GM21447 (cell line): Measurements from ENCODE around the gene DAGLB.
A peak's percentile ranks its signal among the peaks of the same experiment; 100 is the strongest.
"Not testable (repeated sequence)": the region's sequence is repeated elsewhere in the genome, so short reads cannot be mapped to it uniquely, and the experiment has no call there.

Experiments used
- ATAC-seq: cut with Tn5 transposase; IDR thresholded peaks from one replicate; pipeline ENCODE4 v1.9.1; 2021; ENCODE audit not compliant: unreplicated experiment

Gene DAGLB

GRCh38 chr7:6401536-6401935 lies 46.2 kb downstream of the DAGLB start:
- no peak for ATAC-seq

- not testable (repeated sequence) for ATAC-seq
Observed at GRCh38 chr7:6400243-6401105, 47.3 kb downstream of the DAGLB start.

GRCh38 chr7:6399351-6399750 lies 48.4 kb downstream of the DAGLB start:
- ATAC-seq, result no peak

DNA sequence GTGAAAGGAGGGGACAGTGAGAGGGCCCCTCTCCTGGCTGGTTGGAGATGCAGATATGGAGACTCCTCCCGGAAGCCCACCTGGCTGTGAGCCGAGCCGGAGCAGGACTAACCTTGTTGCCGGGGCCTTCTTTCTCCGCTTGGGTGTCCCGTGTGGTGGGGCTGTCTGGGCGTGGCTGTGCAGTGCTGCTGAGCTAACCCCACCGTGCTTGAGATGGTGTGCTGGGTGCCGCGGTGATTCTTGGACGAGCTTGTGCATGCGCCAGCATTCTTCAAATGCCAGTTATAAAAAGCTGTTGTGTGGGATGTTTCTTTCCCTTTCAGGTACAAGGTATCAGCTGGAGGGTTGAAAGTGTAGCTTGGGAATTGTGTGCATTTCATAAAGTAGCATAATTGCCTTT lies 48.8 kb downstream of the DAGLB start:
- ATAC-seq, result no peak

GRCh38 chr7:6397759-6398495 lies 49.8 kb downstream of the DAGLB start:
- not testable (repeated sequence) for ATAC-seq

DNA sequence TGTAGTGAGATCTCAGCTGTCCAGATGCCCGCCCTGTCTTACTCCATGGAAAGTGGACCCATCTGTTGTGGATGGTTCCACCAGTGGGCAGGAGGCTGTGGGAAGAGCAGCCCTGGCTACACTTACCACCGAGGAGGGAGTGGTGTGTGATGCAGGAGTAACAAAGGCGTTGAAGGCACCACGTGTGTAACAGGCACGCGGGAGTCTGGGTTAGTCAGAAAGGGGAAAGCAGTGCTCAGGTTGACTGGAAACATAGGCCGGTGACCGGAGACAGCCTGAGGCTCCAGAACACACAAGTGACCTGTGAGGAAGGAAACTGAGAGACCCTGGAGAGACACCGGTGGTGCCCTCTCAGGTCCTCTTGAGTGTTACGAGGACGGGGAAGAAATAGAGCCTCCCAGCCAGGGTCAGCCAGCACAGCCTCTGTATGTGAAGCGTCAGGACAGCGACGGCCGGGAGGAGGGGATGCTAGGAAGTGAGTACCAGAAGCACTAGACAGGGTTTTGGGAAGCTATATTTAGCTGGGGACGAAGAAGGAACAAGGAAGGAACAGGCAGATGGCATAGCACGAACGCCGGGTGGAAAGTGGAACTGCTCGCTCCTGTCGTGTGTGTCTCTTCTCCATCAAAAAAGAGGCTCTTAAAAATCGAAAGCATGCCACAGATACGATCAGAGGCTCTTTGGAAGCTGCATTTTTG lies 51.7 kb downstream of the DAGLB start:
- ATAC-seq, result no peak

GRCh38 chr7:6394114-6394513 lies 53.6 kb downstream of the DAGLB start:
- ATAC-seq, result no peak

GRCh38 chr7:6393667-6394056 lies 54.1 kb downstream of the DAGLB start:
- no peak for ATAC-seq

DNA sequence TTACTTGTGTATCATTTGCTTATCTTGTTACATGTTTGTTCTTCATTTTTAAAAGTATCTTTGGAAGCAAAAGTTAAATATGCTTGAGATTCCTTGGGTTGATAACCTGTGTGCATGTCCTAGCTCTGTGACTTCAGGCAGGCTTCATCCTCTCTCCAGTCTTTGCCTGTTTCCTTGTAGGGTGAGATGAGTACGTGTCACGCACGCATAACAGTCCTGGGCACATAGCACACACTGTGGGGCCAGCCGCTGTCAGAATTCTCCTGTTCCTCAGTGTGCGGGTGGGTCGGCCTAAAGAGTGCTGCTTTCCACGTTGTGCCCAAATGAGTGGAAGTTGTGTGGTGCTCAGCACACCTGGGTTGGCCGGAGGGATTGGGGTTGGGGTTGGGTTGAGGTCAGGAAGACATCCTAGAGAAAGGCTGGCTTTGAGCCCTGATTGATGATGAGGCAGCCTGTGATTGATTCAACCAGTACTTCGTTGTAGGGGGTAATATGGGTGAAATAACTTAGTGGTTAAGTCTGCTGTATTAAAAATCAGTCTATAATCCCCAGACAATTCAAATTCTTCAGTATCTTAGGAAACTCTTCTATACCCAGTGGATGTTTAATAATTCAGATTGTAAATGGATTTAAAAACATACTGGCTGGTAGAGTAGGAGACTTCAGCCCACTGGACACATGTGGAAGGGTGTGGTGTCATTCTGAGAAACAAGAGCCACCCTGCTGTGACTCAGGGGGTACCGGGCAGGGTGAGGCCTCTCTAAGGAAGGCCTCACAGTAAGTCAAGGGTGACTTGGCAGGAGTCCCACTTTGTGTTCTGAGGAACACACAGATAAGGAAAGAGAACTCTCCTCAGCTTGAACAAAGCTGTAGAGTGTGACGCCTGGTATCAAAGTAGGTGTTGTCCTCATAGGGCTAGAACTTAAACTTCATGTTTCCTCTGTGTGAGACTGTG lies 54.8 kb downstream of the DAGLB start:
- peak; percentile 66 for ATAC-seq

- ATAC-seq, result no peak
Observed at GRCh38 chr7:6389728-6390127, 58.0 kb downstream of the DAGLB start.

- ATAC-seq, result no peak
Observed at GRCh38 chr7:6387734-6388294, 59.9 kb downstream of the DAGLB start.

DNA sequence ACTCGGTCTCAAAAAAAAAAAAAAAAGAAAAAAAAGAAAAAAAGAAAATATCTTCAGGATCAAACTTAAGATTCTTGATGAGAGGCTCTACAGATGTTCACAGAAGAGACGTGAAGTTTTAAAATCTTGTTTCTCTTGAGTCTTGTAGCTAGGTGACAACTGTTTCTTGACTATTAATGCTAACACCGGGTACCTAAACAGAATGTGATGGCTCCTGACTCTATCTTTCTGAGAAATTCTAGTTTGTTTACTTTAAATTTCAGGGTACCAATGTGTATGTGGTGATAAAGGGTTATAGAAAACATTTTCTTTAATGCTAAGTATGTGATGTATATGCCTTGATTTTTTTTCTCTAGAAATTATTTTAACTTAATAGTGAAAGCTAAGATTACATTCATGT lies 61.0 kb downstream of the DAGLB start:
- no peak for ATAC-seq

DNA sequence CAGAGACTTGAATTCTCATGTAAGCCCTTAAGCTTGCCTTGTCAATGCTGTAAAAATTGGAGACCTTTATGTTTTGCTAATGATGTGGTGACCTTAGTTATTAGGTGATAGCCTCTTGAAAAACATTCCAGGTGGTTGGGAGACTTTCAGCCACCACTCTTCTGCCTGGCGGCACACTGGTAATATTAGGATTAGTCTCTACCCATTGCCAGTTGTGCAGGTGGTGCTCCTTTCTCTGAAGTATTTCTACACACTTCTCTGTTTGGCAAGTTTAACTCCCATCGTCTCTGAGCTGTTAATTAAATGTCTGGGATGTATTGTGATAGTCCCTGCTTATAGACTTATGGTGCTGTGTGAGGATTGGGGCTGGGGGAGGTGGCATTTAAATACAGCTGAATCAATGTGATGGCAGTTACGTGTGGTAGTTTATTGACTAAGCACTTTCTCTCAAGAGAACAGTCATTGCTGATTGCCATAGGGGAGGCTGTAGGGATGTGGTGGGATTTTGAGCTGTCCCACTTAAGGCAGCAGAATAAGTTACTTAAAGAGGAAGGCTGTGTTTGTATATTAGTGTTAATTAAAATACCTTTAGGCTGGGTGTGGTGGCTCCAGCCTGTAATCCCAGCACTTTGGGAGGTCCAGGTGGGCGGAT lies 61.7 kb downstream of the DAGLB start:
- no peak for ATAC-seq

GRCh38 chr7:6385110-6385781 lies 62.5 kb downstream of the DAGLB start:
- ATAC-seq, result no peak

GRCh38 chr7:6384327-6384726 lies 63.4 kb downstream of the DAGLB start:
- ATAC-seq, result no peak

GRCh38 chr7:6382817-6383216 lies 64.9 kb downstream of the DAGLB start:
- ATAC-seq, result no peak

DNA sequence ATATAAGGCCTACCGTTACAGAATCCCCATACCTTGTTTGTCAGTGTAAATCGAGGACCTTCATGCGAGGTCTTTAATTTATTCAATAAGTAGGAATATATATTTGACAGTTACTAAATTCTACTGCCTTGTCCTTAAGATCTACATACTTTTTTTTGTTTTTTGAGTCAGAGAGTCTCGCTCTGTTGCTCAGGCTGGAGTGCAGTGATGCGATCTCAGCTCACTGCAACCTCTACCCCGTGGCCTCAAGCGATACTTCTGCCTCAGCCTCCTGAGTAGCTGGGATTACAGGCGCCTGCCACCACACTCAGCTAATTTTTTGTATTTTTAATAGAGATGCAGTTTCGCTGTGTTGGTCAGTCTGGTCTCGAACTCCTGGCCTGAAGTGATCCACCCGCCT lies 65.9 kb downstream of the DAGLB start:
- ATAC-seq, result not testable (repeated sequence)

DNA sequence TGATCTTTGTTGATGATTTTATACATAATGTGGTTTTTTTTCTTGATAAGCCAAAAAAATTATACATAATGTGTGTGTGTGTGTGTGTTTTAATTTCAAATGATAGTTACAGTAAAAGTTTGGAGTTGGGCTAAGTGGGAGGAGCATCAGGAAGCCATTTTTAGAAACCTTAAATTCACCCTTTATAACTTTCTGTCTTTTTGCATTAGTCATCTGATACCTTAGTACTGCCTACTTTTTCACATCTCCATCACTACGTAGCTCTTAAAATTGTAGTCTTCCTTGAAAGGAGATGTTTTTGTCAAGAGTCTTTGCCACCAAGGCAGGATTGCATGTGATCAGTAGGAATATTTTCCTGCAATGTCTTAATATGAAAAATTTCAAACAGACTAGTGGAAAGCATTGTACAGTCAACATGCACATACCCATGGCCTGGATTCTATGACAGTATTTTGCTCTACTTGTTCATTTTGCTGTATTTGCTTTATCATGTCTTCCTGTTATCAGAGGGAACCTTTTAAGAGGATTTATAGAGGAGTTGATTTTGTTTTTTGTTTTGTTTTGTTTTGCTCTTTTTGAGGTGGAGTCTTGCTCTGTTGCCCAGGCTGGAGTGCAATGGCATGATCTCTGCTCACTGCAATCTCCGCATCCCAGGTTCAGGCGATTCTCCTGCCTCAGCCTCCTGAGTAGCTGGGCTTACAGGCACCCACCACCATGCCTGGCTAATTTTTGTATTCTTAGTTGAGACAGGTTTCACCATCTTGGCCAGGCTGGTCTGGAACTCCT lies 67.3 kb downstream of the DAGLB start:
- ATAC-seq, result no peak
